22Rv1 (cell line): ENCODE measurements around the gene FOXD4L1.
"Not testable (repeated sequence)": the region's sequence is repeated elsewhere in the genome, so short reads cannot be mapped to it uniquely, and the experiment has no call there.

Experiments
- H3K27ac ChIP-seq: fragments of 450-650 bp; 2 replicates; pipeline ENCODE4 v1.5.1; 2017
- CTCF ChIP-seq: fragments of 450-650 bp; IDR thresholded peaks from 2 replicates; pipeline ENCODE4 v1.5.1; 2017; ENCODE audit warnings: mild to moderate bottlenecking

Gene FOXD4L1

GRCh38 chr2:113527350-113528045, 29.0 kb downstream of the FOXD4L1 start:
- H3K27ac ChIP-seq: not testable (repeated sequence)
- TF ChIP-seq CTCF: peak; percentile 13; the same call in 1 of the 2 replicates

- not testable (repeated sequence) for H3K27ac ChIP-seq
Observed at GRCh38 chr2:113528126-113528525, 29.7 kb downstream of the FOXD4L1 start.

GRCh38 chr2:113528904-113529303, 30.4 kb downstream of the FOXD4L1 start:
- H3K27ac ChIP-seq: not testable (repeated sequence)

GRCh38 chr2:113532991-113533390, 34.5 kb downstream of the FOXD4L1 start:
- not testable (repeated sequence) for H3K27ac ChIP-seq

- not testable (repeated sequence) for H3K27ac ChIP-seq
Observed at GRCh38 chr2:113536573-113536972, 38.1 kb downstream of the FOXD4L1 start.

GRCh38 chr2:113540834-113541203, 42.4 kb downstream of the FOXD4L1 start:
- not testable (repeated sequence) for H3K27ac ChIP-seq

- not testable (repeated sequence) for H3K27ac ChIP-seq
Observed at GRCh38 chr2:113541204-113541975, 42.9 kb downstream of the FOXD4L1 start.

GRCh38 chr2:113541976-113542485, 43.6 kb downstream of the FOXD4L1 start:
- H3K27ac ChIP-seq: not testable (repeated sequence)

GRCh38 chr2:113542529-113542928, 44.1 kb downstream of the FOXD4L1 start:
- not testable (repeated sequence) for H3K27ac ChIP-seq
